Stimulated activated CD4-positive, alpha-beta T cell treated with anti-CD3 and anti-CD28 coated beads, Interleukin-2, amount 100 ng/mL, for 4 hours (primary cell): ENCODE results near the gene BUD23.
"Not testable (repeated sequence)": the region's sequence is repeated elsewhere in the genome, so short reads cannot be mapped to it uniquely, and the experiment has no call there.

Source experiments
- DNase-seq: peaks from one replicate; pipeline ENCODE4 v3.0.0-alpha.2; 2020; ENCODE audit warnings: low read depth

The BUD23 gene, protein sequence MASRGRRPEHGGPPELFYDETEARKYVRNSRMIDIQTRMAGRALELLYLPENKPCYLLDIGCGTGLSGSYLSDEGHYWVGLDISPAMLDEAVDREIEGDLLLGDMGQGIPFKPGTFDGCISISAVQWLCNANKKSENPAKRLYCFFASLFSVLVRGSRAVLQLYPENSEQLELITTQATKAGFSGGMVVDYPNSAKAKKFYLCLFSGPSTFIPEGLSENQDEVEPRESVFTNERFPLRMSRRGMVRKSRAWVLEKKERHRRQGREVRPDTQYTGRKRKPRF

DNA sequence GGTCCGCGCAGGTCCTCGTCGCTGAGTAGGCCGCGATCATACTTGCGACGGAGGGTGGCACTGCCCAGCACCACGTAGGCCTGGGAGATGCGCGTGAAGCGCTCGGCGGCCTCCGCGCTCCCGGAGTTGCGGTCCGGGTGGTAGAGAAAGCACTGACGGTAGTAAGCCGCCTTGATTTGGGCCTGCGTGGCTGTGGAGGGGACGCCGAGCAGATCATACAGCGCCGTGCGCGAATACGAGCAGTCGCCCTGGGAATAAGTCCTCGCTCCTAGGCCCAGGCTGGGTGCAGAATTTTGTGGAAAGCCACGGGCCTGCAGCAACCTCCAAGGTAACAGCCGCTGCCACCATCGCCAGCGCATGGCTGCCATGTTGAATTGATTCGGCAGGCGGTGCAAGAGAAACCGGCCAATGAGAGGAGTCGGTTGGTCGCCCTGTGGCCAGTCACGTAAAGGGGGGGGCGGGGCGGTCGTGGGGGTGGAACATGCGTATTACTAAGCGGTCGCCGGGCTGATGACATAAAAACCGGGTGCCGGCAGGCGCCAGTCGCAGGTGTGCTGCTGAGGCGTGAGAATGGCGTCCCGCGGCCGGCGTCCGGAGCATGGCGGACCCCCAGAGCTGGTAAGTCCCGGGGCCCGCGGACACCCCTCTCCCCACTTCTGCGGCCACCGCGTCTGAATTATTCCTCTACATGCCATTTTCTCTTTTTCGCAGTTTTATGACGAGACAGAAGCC lies at the start of gene BUD23, which contains the start of gene DNAJC30:
TSS of gene BUD23 (plus strand) at position 542 of the 732 bp plus-strand sequence. CDS start at position 571, 29 bp downstream.
TSS of gene DNAJC30 (minus strand) at position 398 of the 732 bp plus-strand sequence. CDS start at position 368, 30 bp downstream.
- peak; percentile 96 for DNase-seq

DNA sequence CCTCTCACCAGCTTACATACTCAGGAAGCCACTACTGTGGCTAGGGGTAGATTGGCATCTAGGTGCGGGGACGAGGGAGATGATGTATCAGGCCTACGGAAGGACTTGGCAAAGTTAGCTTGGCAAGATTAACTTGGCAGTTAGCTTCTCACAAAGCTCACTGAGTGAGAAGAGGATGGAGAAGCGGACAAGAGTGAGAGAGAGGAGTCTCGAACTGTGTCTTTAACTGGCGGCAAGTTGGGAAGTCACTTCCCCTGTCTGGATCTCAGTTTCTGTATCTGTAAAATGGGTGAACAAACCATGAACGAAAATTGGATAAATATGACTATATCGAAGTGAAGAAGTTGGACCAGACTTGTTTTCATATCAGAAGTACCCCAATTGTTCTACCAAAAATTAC lies 49.6 kb upstream of the BUD23 start:
- DNase-seq, result no peak

DNA sequence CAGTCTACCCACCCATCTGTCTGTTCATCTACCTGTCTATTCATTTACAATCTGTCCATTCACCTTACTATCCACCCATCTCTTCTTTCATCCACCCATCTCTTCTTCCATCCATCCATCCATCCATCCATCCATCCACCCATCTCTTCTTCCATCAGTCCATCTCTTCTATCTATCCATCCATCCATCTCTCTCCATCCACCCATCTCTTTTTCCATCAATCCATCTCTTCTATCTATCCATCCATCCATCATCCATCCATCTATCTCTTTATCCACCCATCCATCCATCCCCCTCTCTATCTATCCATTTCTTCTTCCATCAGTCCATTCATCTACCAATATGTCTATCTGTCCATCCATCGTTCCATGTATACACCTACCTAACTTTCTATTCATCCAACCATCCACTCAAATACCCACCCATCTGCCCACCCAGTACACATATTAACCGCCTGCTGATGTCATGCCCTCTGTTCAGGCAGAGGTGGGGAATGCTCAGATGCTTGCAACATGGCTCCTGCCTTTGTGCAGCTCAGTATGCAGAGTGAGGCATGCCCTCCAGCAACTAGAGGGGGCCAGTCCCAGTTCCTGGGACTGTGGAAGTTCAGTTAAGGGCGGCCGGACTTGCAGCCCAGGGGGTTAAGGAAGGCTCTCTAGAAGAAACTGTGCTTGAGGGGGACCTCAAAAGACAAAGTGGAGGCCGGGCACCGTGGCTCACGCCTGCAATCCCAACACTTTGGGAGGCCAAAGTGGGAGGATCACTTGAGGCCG lies 47.8 kb upstream of the BUD23 start:
- no peak for DNase-seq

- DNase-seq, result no peak
Observed at GRCh38 chr7:73638911-73639310, 44.5 kb upstream of the BUD23 start.

GRCh38 chr7:73642834-73643233 lies 40.6 kb upstream of the BUD23 start:
- DNase-seq, result no peak

DNA sequence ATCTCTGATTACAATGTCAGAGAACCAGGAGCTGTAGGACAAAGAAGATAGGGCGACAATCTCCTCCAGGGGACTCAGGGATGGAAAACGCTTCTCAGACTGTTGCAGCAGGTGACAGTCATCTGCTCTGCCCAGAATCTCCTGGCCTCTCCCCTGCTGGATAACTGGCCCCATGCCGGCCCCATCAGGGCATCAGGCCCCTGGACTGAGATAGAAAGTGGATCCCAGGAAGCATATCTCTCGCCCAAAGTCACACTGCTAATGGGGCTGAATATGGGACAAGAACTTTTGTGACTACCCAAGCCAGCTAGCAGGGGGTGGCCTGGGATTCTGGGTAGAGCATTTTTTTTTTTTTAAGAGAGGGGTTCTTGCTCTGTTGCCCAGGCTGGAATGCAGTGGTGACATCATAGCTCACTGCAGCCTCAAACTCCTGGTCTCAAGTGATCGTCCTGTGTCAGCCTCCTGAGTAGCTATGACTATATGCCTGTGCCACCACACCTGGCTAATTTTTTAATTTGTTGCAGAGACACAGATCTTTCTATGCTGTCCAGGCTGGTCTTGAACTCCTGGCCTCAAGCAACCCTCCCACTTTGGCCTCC lies 38.6 kb upstream of the BUD23 start:
- DNase-seq, result no peak

DNA sequence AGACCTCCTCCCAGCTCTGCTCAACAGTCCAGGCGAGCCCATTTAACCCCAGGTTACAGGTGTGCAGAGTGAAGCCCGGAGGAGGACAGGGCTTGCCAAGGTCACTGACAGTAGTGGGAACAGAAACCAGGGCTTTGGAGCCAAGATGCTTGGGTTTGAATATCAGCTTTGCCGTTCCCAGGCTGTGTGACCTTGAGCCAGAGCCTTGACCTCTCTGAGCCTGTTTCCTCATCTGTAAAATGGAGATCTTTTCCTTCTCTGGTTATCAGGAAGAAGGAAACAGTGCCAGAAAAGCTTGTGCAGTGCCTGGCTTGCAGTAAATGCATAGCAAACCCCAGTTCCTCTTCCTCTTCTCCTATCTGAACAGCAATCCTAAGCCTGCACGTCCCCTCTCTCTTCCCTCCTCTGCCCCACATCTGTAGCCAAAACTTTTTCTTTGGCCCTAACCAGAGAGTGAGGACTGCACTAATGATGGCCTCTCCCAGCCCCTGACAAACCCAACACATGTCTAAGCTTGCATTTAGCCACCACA lies 37.7 kb upstream of the BUD23 start:
- no peak for DNase-seq

DNA sequence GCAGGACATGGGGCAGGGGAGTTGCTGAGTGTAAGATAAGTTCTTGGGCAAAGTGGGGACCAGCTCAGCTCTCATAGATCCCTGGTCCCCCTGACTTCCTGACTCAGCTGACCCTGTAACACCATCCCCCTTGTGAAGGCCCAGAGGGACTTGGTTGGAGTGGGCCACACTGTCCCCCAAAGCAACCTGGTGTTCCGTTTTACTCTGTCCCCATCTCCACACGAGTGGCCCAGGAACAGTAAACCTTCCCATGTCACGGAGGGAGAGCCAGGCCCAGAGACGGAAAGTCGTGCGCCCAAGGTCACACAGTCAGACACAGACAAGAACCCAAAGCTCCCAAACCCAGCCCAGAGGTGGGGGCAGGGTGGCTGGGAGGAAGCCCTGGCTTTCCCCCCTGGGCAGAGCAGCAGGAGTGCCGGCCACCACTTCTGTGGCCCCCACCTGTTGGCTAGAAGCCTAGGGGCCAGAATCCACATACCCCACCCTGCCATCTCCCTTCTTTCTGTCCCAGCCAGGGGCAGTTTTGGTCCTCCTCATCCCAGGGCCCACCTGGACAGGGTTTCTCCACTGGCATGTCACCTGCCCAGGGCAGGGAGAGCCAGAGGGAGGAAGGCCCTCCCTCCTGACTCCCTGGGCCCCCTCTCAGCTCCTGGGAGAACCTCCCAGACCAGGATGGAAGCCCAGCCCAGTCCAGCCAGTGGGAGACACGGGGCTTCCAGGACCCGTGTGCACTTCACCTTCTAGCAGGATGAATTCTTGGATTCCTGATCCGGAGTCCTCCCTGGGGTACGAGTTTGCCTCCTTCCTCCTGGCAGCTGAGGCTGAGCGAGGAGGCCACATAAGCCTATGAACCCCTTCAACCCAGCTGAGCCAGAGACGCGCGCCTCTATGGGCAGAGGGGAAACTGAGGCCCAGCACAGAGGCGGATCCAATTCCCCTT lies 36.3 kb upstream of the BUD23 start:
- DNase-seq, result no peak

GRCh38 chr7:73647725-73648592 lies 35.4 kb upstream of the BUD23 start:
- no peak for DNase-seq

DNA sequence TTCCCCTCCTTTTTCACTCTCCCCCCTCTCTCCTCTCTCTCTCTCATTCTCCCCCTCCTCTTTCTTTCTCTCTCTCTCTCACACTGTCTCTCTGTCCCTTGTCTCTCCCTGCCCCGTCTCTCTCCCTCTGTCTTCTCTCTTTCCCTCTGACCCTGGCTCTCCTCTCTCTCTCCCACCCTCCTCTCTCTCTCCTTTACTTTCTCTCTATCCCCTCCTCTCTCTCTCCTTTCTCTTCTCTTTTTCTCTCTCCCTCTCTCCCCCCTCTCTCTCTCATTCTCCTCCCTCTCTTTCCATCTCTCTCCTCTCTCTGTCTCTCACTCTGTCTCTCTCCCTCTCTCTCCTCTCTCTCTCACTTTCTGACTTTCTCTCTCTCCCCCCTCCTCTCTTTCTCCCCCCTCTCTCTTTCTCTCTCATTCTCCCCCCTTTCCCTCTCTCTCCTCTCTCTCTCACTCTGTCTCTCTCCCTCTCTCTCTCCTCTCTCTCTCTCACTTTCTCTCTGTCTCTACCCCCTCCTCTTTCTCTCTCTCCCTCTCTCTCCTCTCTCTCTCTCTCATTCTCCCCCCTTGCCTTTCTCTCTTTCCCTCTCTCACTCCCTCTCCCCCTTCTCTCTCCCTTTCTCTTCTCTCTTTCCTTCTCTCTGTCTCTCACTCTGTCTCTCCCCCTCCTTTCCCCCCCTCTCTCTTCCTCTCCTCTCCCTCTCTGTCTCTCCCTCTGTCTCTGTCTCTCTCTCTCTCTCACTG lies 34.6 kb upstream of the BUD23 start:
- DNase-seq, result no peak

DNA sequence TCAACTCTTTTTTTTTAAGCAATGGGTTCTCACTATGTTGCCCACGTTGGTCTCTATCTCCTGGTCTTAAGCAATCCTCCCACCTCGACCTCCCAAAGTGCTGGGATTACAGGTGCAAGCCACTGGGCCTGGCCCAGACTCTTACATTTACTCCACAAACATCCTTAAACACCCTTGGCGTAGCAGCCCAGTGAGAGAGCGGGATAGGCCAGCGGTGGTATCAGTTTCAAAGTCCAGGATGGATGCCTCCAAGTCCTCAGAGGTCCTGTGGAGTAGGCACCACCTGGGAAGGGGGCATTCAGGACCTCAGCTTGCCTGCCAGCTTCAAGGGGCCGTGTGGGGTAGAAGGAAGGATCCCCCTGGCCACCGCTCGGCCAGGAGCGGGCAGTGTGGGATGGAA lies 33.8 kb upstream of the BUD23 start:
- DNase-seq, result no peak

DNA sequence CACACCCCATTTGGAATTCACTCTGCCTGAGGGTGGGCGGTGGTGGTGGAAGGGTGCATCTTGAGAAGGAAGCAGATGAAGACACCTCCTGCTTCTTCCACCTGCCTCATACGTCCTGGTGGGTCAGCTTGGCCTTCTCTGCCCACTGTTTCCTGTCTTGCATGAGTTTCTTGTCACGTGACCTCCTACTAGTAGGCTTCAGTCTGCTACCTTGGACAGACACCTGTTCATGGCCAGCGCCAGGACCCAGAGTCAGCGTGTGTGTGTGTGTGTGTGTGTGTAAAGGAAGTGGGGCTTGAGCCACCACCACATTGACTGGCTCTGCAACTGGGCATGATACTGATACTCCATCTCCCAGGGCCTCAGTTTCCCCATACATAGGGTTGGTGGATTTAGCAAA lies 32.9 kb upstream of the BUD23 start:
- DNase-seq, result no peak

GRCh38 chr7:73652541-73652949 lies 30.9 kb upstream of the BUD23 start:
- no peak for DNase-seq

DNA sequence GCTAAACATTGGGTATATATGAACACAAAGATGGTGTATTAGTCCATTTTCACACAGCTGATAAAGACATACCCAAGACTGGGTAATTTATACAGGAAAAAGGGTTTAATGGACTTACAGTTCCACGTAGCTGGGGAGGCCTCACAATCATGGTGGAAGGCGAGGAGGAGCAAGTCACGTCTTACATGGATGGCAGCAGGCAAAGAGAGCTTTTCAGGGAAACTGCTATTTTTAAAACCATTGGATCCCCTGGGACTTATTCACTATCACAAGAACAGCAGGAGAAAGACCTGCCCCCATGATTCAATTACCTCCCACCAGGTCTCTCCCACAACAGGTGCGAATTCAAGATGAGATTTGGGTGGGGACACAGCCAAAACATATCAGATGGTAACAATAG lies 28.1 kb upstream of the BUD23 start:
- DNase-seq, result not testable (repeated sequence)

- no peak for DNase-seq
Observed at GRCh38 chr7:73659983-73660382, 23.4 kb upstream of the BUD23 start.

DNA sequence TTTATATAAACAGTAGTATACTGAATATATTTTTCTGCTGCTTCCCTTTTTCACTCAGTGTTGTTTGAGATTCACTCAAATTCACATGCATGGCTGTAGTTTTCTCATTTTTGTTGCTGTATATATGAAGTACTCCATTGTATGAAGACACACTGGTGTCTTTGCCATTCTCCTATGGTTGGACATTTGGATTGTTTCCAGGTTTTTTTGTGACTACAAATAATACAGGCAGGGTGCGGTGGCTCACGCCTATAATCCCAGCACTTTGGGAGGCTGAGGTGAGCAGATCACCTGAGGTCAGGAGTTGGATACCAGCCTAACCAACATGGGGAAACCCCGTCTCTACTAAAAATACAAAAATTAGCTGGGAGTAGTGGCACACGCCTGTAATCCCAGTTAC lies 22.8 kb upstream of the BUD23 start:
- DNase-seq, result not testable (repeated sequence)

GRCh38 chr7:73663033-73663432 lies 20.4 kb upstream of the BUD23 start:
- DNase-seq, result no peak

DNA sequence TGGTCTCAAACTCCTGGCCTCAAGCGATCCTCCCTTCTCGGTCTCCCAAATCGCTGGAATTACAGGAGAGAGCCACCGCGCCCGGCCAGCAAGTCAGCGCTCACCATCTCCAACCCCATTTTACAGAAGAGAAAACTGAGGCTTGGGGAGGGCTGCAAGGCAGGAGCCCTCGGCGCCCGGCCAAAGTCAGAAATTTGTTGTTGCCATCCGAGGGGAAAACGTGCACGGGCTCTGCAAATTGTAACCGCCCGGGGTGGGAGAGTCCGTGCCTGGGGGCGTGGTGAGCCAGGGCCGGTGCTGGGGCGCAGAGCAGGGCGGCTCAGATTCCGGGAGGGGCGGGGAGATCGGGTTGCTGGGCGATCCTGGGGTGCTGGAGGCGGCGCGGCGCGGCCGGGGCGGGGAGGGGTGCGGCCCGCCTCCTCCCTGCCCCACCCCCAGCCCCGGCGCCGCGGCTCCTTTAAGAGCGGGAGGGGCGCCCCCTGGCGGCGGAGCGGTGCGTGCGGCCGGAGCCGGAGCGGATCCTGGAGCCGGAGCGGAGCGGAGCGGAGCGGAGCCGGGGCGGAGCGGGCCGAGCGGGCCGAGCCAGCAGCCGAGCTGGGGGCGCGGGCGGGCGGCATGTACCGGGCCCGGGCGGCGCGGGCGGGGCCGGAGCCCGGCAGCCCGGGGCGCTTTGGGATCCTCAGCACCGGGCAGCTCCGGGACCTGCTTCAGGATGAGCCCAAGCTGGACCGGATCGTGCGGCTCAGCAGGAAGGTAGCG lies 15.9 kb upstream of the BUD23 start, which contains the start of gene VPS37D:
TSS of gene VPS37D (plus strand) at position 488 of the 759 bp plus-strand sequence. CDS start at position 616, 128 bp downstream.
- peak; percentile 86 for DNase-seq
